OCI-LY7 (cell line): ENCODE measurements around the gene VPS13C. TPM values are rescaled to one million over a fixed set of nuclear protein-coding genes. Genes with fewer than 3 reads are reported as not detected.

Experiments
- BruUV-seq: library from RNA; stranded (reverse); fragments of 400-500 nt; replicated peaks from 2 replicates; lab custom pipeline; 2021; lab: Mats Ljungman, UMichigan
- CTCF ChIA-PET: fragments of 300-600 bp; sonication (Branson Sonifier 250); formaldehyde crosslinking; loops from one replicate; lab custom pipeline; 2022; ENCODE audit warnings: antibody characterized with exemption; ENCODE audit not compliant: unreplicated experiment; lab: Charles Lee
- POLR2A ChIA-PET: fragments of 300-600 bp; sonication (Branson Sonifier 250); formaldehyde crosslinking; loops from one replicate; lab custom pipeline; 2022; ENCODE audit warnings: antibody characterized with exemption; lab: Charles Lee
- DNase-seq: peaks from one replicate; pipeline ENCODE4 v3.0.0-alpha.2; 2015; ENCODE audit warnings: low spot score
- H2AFZ ChIP-seq: fragments of 200-600 bp; sonication (generic), shearing (Covaris generic); 2 replicates; pipeline ENCODE4 v1.6.1; 2014; ENCODE audit warnings: mild to moderate bottlenecking, antibody characterized with exemption, low read length, moderate library complexity
- H3K27ac ChIP-seq: fragments of 200-600 bp; sonication (generic); 2 replicates; pipeline ENCODE4 v1.5.1; 2014; ENCODE audit warnings: mixed run types, low read depth, mild to moderate bottlenecking, moderate library complexity, low read length, inconsistent platforms; ENCODE audit not compliant: poor library complexity, severe bottlenecking
- H3K36me3 ChIP-seq: fragments of 200-600 bp; sonication (generic); 2 replicates; pipeline ENCODE4 v1.6.1; 2014; ENCODE audit warnings: mild to moderate bottlenecking, antibody characterized with exemption, low read length, moderate library complexity, mixed read lengths; ENCODE audit not compliant: insufficient read depth
- H3K4me1 ChIP-seq: fragments of 200-600 bp; sonication (generic); 2 replicates; pipeline ENCODE4 v1.5.1; 2014; ENCODE audit warnings: mild to moderate bottlenecking, low read length; ENCODE audit not compliant: insufficient read depth, poor library complexity, severe bottlenecking
- H3K4me2 ChIP-seq: fragments of 200-600 bp; sonication (generic); 2 replicates; pipeline ENCODE4 v1.6.1; 2014; ENCODE audit warnings: mild to moderate bottlenecking, low read length
- H3K4me3 ChIP-seq: fragments of 200-600 bp; sonication (generic); 2 replicates; pipeline ENCODE4 v1.5.1; 2014; ENCODE audit warnings: mild to moderate bottlenecking, low read depth, low read length; ENCODE audit not compliant: poor library complexity, severe bottlenecking
- H3K79me2 ChIP-seq: fragments of 200-600 bp; sonication (generic); 2 replicates; pipeline ENCODE4 v1.6.1; 2016; ENCODE audit warnings: low read depth, mild to moderate bottlenecking, low read length, moderate library complexity, mixed read lengths; ENCODE audit not compliant: insufficient read depth
- H3K9me2 ChIP-seq: fragments of 200-600 bp; sonication (generic); 2 replicates; pipeline ENCODE4 v1.6.1; 2016; ENCODE audit warnings: mild to moderate bottlenecking, low read length, mixed read lengths; ENCODE audit not compliant: insufficient read depth
- H3K9me3 ChIP-seq: fragments of 200-600 bp; sonication (generic); 2 replicates; pipeline ENCODE4 v1.6.1; 2014; ENCODE audit warnings: mild to moderate bottlenecking, mixed run types, low read length, mixed read lengths
- H4K20me1 ChIP-seq: fragments of 200-600 bp; sonication (generic); 2 replicates; pipeline ENCODE4 v1.6.1; 2014; ENCODE audit warnings: mild to moderate bottlenecking, antibody characterized with exemption, low read length, moderate library complexity, mixed read lengths; ENCODE audit not compliant: insufficient read depth
- CTCF ChIP-seq: fragments of 200-600 bp; sonication (generic); conservative IDR thresholded peaks from 2 replicates; pipeline ENCODE4 v1.5.1; 2014; ENCODE audit warnings: mild to moderate bottlenecking, antibody characterized with exemption, low read length, moderate library complexity, mixed read lengths
- EZH2phosphoT487 ChIP-seq: fragments of 200-600 bp; sonication (generic); IDR thresholded peaks from 2 replicates; pipeline ENCODE4 v1.6.1; 2018; ENCODE audit warnings: low read depth, borderline replicate concordance, mild to moderate bottlenecking, mixed run types, antibody characterized with exemption, low read length, moderate library complexity, mixed read lengths
- intact Hi-C: fragments of 100-400 bp; cut with micrococcal nuclease; formaldehyde crosslinking; loops from one replicate; pipeline ENCODE4 v1.10.0; 2022; ENCODE audit not compliant: unreplicated experiment
- total RNA-seq, 2 experiments: library from RNA; depleted of rRNA in 1 of 2; stranded (reverse); fragments of >200 nt in 1 of 2; shearing (Covaris generic) in 1 of 2; gene quantifications; 2 replicates each; pipeline ENCODE4 v1.2.3, GENCODE V29; 2014 to 2022

VPS13C gene
- total RNA-seq, 2 experiments from 2014 or later = 44.4 to 60.6 TPM

- H3K36me3 ChIP-seq = no peaks in the 10 kb centered on the region
- no peak overlapping the region for H3K27ac ChIP-seq
- no peak overlapping the region for H3K4me3 ChIP-seq
- H3K4me2 ChIP-seq = no peak overlapping the region
- no peaks in the 10 kb centered on the region for H3K9me2 ChIP-seq
- no peaks in the 10 kb centered on the region for H4K20me1 ChIP-seq
- no peak for DNase-seq
- no peaks in the 10 kb centered on the region for H3K4me1 ChIP-seq
- BruUV-seq = no TSS peak
- intact Hi-C loops = no loop called here
- ChIA-PET POLR2A (interaction anchor here (0.7 to 0.9 kb wide), 3 partner anchors 11 to 1356 kb away, joined by 3 to 7 read pairs (median 5); no protein-coding TSS in a partner anchor), CTCF (no interaction called here)
- H3K79me2 ChIP-seq = no peaks in the 10 kb centered on the region
- no peak for TF ChIP-seq CTCF
- no peak for TF ChIP-seq EZH2phosphoT487
- H3K9me3 ChIP-seq = no peaks in the 10 kb centered on the region
- H2AFZ ChIP-seq = no peak overlapping the region
Measured at GRCh38 chr15:62088353-62088693, 28.1 kb upstream of the VPS13C start.

- ChIA-PET POLR2A (interaction anchor here (0.7 to 0.8 kb wide), 2 partner anchors 10 to 1356 kb away, joined by 5 to 7 read pairs; no protein-coding TSS in a partner anchor), CTCF (no interaction called here)
- no TSS peak for BruUV-seq
- intact Hi-C loops = no loop called here
- Histone ChIP-seq H3K4me3 (no peak overlapping the region), H4K20me1 (no peaks in the 10 kb centered on the region), H3K36me3 (no peaks in the 10 kb centered on the region), H2AFZ (0 out of 2 replicates have a peak overlapping the region, but pooled peaks have one; percentile 16), H3K27ac (no peak overlapping the region), H3K9me3 (no peaks in the 10 kb centered on the region), H3K79me2 (no peaks in the 10 kb centered on the region), H3K4me2 (no peak overlapping the region), H3K4me1 (no peaks in the 10 kb centered on the region), H3K9me2 (no peaks in the 10 kb centered on the region)
- DNase-seq = no peak
- TF ChIP-seq CTCF (no peak), EZH2phosphoT487 (no peak)
Measured at GRCh38 chr15:62087671-62088352, 27.6 kb upstream of the VPS13C start.

- Histone ChIP-seq H3K9me2 (no peaks in the 10 kb centered on the region), H3K4me3 (no peak overlapping the region), H4K20me1 (no peaks in the 10 kb centered on the region), H3K27ac (no peak overlapping the region), H2AFZ (0 out of 2 replicates have a peak overlapping the region, but pooled peaks have one; percentile 32), H3K79me2 (no peaks in the 10 kb centered on the region), H3K4me1 (no peaks in the 10 kb centered on the region), H3K36me3 (no peaks in the 10 kb centered on the region), H3K4me2 (no peak overlapping the region), H3K9me3 (no peaks in the 10 kb centered on the region)
- DNase-seq = no peak
- BruUV-seq = no TSS peak
- intact Hi-C loops = no loop called here
- ChIA-PET CTCF (no interaction called here), POLR2A (no interaction called here)
- TF ChIP-seq EZH2phosphoT487 (no peak), CTCF (no peak)
Measured at GRCh38 chr15:62085740-62086139, 25.5 kb upstream of the VPS13C start.
